GM21381 (cell line): ENCODE data around the gene ADGRF1.
"Not testable (repeated sequence)": the region's sequence is repeated elsewhere in the genome, so short reads cannot be mapped to it uniquely, and the experiment has no call there.

Experiments
- ATAC-seq: cut with Tn5 transposase; IDR thresholded peaks from one replicate; pipeline ENCODE4 v1.9.1; 2021; ENCODE audit warnings: mild to moderate bottlenecking, moderate library complexity; ENCODE audit not compliant: unreplicated experiment

ADGRF1 gene

DNA sequence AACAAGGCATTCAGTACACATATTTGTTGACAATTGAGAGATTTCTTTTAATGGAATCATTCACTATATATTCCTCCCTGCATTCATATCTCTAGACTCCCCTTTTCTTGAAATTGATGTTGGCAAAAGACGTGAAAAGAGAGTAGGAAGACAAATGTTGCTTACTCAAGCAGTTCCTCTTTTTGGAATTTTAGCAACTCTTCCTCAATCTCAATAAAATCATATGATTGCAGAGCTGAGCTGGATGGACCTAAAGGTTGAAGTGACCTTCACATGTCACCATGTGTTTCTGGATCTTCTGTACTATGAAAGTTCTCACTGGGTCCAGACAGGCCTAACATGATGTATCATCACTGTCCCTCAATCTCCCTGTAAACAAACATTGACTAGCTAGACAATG lies 18.6 kb downstream of the ADGRF1 start:
- no peak for ATAC-seq

DNA sequence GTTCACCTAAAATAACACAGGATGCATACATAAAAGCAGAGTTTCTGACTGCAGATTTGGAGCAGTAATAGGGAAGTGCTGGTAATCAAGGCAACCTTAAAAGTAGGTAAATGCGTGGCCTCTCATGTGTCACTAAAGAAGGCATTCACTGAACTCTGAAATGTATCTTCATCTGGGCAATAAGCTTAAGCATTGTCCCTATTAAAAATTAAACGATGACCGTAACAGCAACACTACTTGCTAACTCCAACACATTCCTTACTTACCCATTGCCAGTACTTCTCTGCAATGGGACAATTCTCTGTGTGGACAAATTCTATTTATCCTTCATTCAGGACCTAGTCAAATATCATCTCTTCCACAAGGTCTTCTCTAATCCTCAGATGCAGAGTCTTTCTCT lies 19.9 kb downstream of the ADGRF1 start:
- no peak for ATAC-seq

DNA sequence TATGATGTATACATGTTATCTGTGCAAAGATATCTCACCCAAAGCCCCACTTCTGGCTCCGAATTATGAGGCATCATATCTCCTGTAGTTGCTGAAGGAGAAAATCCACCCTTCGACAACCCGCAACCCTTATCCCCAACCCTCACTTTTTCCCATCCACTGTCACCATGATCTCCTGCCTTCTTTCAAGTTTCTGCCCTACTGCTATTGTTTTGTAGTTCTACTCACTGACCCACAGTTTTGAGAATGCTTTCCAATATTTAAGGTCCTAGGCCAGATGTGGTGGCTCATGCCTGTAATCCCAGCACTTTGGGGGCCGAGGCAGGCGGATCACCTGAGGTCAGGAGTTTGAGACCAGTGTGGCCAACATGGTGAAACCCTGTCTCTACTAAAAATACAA lies 22.2 kb downstream of the ADGRF1 start:
- ATAC-seq, result no peak

DNA sequence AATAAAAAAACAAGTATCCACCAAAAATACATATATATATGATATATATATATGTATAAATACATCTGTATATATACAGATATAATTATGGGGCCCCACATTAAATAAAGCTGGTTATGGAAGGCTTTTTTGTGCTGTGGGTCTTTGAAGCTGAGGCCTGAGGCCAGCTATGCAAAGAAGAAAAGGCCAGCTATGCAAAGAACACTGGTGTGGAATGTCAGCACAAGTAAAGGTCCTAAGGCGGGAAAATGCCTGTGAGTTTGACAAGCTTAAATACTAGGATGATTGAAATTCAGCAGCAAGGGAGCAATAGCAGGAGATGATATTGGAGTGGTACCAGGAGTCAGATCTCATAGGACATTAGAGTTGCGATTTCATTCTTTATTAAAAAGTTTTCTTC lies 25.2 kb downstream of the ADGRF1 start:
- no peak for ATAC-seq

DNA sequence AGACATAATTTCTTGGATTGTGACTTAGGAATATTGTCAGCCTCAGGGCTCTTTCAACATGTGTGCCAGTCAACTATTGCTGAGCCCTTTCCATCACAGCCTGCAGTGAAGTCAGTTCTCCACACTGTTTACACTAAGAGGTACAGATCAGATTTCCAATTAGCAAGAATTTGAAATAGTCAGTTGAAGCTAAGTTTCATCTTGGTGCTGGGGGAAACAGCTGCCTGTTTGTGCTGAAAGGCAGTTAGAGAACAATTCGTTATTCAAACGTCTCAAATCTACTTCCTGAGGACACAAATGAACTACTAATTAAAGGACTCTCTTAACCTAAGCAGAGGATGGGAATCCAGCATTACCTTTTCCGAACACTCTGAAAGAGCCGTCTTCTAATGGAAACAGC lies 25.9 kb downstream of the ADGRF1 start:
- no peak for ATAC-seq

DNA sequence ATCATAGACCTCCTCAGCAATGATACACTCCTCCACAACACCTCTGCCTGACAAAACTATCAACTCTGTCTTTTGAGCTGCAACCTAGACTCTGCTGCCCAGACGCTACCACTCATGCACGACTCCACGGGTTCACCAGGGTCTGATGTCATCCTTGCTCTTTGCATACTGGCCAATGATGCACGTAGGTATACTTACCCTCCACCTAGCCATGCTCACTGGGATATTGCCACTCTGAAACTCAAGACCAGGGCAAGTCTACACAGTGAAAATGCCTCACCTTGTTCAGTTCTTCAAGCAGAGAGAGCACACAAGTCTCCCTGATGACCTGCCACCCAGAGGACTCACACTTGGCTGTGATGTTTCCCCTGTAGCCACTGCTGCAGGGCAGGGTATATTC lies 27.7 kb downstream of the ADGRF1 start:
- ATAC-seq, result no peak

DNA sequence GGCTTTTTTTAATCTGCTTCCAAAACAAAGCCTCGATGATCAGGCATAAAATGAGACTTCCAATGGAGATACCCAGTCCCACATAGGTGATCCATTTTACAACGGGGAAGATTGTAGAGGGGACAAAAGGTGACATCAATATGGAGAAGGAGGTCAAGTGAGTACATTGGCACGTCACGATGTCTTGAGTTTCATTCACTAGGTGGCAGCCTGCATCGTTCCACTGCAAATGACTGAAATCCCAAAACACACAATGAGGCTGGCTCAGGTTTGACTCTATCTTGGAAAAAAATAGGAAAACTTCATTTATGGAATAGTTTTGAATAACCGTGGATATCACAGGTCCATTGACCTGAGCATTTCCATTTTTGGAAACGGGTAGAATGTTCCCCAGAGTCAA lies 32.5 kb downstream of the ADGRF1 start:
- no peak for ATAC-seq

DNA sequence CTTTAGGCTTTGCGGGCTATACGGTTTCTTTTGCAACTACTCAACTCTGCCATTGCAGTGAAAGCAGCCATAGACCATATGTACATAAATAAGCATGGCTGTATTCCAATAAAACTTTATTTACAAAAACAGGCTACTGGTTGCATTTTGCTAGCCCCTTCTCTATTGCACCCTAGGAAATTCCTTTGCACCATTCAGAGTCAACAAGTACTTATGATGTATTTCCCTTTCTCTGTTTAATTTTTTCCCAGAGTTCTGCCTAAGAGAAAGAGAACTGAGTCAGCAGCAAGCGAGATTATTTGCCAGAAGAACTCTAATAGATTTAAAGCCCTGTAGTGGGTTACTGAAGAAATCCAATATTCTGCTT lies 33.8 kb downstream of the ADGRF1 start:
- no peak for ATAC-seq

DNA sequence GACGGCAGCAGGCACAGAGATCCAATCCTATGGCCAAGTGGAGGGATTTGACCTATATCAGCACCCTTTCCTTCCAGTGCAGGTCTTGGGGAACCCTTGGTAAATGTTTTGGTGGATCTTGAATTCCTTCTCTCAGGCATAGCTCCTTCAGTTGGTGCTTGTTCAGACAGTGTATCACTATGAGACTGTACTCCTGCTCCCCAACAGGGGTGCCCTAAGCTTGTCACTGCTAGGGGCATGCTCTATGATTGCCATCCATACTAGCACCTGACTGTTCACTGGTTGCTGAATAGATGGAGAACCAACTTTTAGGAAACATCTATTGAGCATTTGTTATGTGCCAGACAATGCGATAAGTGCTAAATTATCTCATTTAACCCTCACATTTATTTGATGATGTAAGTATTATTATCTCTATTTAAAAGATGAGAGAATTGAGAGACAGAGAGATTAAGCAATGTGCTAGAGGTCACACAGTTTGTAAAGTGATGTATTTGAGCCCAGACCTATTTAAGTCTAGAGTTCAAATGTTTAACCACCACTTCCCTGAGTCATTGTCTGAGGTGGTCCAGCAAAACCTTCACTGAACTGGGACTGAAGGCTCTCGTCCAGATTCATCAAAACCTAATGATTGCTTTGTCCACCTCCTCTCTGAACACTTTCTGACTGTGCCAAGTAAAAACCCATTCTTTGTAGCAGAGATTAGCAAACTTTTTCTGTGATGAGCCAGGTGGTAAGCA lies 34.3 kb downstream of the ADGRF1 start:
- no peak for ATAC-seq

DNA sequence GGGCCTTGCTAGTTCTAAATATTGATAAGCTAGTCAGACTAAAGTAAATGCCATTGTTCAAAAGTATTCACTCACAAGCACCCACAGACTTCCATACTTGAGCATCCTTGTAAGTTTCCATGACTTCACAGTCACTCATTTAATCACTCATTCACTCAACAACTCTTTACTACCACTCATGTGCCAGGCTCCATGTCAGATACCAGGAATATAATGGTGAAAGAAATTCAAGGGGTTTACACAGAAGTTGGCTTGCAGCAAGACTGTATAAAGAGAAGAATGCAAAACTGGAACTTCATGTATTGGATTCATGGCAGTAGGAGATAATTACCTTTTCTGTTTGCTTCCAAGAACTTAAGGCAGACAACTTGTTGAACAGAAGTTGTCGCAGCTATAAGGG lies 36.6 kb downstream of the ADGRF1 start:
- no peak for ATAC-seq

DNA sequence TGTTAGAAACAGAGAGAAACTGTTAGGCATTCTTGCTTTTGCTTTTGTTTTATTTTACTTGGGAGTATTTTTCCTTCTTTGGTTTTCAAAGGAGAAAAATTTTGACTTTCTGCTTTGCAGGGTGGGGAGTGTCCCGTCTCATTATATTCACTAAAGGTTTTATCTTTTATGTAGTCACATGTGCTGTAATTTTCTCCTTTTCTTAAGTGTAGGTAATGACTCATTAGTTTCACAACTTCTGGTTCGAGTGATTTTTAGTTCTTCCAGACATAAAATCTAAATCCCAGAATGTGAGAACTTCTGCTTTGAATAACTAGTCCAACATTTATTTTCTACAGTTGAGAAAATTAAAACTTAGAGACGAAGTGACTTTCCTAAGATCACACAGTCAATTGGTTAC lies 37.7 kb downstream of the ADGRF1 start:
- no peak for ATAC-seq

DNA sequence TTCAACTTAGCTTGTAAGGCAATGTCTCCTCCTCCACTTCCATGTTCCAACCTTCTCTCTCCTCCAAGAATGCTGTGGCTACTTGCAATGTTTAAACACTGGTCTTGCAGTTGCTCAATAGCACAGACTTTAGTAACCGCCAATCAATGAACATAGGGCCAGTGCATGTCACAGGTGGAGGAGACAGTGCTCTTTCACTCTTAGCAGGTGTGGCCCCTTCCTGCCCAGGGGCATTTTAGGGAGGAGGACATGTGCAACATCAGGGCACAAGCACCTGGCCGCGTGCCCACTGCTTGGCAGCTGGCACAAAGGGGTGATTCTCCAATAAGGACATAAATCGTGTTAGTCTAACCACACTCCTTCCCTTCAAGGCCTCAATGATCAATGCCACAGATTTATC lies 41.3 kb downstream of the ADGRF1 start:
- no peak for ATAC-seq

DNA sequence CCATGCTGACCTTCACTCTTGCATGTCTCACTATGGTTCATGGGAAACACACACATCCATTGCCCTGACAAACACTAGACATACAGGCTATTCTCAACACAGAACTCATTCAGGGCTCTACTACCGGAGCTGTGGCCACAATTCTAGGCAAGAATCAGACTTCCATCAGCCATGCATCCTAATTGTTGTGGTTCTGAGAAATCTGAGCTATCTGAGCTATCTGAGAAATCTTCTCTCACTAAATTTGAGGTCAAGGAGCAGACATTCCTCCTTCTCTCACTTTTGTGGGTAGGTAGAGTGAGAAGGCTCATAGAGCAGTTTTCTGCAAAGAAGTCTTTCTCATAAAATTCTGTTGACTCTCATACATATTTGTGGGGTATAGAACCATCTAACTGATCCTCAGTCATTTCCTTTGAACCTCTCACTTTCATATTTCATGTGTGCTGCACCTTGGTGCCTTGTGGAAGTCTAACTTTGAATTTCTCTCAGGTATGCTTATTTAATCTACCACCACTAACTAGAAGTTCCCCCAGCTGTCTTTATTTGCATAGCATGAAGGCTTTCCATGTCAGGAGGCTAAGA lies 43.6 kb downstream of the ADGRF1 start:
- no peak for ATAC-seq

DNA sequence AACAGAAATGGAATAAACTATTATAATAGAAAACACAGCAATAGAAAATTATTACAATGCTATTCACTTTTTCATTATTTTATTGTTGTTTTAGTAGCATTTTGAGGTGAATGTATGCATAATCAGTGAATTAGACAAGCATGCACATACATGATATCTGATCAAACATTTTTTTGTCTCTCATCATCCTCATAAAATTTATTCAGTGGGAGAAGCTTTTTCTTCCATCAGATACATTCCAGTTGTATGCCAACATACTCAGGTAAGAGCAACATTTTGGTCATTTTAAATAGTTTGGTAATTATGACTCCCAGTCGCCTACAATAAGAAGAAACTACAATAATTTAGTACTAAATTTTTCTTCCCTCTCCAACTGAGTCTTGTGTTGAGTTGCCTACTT lies 44.5 kb downstream of the ADGRF1 start:
- no peak for ATAC-seq

DNA sequence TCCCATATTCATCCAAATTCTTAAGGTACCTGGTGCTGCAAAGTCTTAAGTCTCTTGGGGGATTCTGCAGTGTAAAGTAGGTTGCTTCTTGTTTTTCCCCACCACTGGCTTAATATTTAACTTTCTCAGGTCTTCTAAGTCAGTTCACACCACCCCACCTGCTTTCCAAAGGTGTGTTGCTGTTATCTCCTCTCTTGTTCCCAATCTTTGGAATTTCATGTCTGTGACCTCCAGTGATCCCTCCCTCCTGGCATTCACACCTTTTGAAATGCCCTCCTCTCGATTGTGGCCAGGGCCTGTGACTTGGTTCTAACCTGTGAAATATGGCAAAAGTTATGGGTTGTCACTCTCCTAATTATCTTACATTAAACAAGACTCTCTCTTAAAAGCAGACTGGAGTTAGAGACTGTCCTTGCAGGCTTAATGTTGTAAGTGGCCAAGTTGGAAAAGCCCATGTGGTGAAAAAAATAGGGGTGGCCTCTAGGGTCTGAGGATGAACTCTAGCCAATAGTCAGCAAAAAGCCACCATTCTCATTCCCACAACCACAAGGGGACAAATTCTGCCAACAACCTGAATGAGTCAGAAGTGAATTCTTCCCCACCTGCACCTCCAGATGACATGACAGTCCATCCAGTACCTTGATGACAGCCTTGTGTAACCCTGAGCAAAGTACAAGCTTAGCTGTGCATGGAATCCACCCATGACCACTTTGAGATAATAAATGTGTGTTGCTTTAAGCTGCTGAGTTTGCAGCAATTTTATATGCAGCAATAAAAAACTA lies 45.1 kb downstream of the ADGRF1 start:
- ATAC-seq, result no peak

DNA sequence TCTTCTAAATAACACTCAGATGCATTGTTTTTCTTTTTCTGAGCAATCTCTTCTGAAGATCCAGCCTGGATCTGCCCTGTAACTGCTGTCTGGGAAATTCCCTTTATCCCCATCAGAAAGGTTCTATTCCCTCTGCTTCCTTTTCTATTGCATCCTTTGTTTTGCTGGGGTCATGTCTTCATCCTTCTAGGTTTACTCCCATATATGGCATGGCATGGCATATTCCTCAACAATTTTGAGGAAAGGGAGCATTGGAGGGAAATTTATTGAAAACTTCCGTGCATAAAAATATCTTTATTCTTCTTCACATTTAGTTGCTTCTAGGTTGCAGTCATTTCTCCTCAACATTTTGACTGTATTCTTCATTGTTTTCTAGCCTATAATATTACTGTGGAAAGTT lies 47.2 kb downstream of the ADGRF1 start:
- no peak for ATAC-seq

DNA sequence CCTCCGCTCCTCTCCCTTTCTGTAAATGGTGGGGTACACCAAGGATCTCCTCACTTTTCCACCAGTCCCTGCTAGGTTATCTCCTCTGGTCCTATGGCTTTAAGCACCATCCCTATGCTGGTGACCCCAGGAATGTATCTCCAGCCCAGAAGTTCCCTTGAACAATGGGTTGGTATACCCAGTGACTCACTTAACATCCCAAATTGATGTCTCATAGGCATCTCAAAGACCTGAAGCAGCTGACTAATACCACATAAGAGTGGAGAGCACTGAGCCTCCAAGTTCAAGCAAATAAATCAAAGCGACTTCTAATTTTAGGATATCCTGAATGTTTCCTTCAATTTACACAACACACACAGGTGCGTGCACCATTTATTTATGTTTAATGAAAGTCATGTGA lies 48.3 kb downstream of the ADGRF1 start:
- ATAC-seq, result no peak

DNA sequence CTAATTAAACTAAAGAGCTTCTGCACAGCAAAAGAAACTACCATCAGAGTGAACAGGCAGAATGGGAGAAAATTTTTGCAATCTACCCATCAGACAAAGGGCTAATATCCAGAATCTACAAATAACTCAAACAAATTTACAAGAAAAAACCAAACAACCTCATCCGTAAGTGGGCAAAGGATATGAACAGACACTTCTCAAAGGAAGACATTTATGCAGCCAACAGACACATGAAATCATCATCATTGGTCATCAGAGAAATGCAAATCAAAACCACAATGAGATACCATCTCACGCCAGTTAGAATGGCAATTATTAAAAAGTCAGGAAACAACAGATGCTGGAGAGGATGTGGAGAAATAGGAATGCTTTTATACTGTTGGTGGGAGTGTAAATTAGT lies 49.7 kb downstream of the ADGRF1 start:
- not testable (repeated sequence) for ATAC-seq

DNA sequence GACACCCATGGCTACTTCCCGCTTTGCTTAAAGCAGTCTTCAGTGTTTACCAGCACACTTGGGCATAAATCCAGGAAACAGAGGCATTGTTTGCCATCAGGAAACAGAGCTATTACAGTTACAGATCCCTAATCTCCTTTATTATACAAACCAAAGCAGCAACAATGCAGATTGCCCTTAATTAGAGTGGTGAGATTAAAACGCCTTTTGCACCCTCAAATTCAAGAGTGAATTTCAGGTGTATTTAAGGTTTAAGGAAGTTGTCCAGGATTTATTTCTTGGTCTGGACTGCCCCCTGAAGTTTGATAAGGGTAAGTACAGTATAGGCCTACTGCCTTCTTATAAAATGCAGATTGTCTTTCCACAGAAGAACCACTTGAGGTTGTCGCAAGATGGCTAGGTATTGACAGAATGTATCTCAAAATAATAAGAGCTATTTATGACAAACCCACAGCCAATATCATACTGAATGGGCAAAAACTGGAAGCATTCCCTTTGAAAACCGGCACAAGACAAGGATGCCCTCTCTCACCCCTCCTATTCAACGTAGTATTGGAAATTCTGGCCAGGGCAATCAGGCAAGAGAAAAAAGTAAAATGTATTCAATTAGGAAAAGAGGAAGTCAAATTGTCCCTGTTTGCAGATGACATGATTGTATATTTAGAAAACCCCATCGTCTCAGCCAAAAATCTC lies 51.2 kb downstream of the ADGRF1 start:
- ATAC-seq, result not testable (repeated sequence)

DNA sequence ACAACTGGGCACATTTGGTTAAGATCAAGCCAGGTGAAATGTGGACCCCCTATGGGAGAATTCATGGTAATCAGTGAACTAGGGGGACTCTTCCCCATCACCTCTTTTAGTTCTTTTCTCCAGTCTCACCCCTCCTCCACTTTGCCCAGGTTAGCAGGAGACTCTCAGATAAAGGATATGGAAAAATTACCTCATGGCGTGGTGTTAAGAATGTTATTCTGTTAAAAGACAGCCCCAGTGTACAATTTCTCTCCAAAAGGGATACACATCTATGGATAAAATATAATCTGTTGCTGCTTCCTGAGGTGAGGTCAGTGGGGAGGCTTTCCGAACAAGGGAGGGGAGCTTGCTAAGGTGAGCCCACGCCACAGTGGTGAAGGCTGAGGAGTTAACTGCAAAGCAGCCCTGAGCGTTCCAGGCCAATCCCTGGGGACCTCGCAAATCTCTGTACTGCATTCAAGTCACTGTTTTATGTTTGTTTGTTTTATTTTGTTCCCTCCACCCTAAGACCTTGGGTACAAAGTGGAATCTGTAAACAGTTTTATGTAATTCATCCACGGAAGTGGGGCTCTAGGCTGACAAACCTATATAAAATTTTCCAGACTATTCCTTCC lies 52.0 kb downstream of the ADGRF1 start:
- ATAC-seq, result no peak

DNA sequence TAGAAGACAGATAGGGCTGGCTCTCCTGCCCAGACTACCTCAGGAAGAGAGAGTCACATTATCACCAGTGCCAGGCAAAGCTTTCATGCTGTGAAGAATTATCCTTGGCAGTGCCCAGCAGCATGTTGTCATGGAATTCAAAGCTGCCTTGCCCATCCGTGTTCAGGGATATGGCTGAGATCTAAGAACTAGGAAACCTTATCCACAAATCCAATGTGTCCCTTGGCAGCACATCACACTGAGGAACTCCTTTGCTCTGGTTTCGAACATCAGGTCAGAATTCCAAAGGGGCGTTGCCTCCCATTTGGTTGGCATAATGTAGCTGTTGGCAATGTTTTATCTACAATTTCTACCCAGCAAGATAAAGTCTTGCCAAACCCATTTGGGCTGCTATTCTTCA lies 52.7 kb downstream of the ADGRF1 start:
- ATAC-seq, result no peak
